Daoy (cell line): ENCODE results near the gene SNX9. TPM values are rescaled to one million over a fixed set of nuclear protein-coding genes. Genes with fewer than 3 reads are reported as not detected.

Source experiments
- total RNA-seq: library from RNA; depleted of rRNA; stranded (reverse); fragments of >200 nt; shearing (Covaris generic); gene quantifications from 2 replicates; pipeline ENCODE4 v1.2.3, GENCODE V29; 2014; rRNA removed

Gene SNX9
- total RNA-seq, 1 experiment from 2014 or later = 47.4 TPM

Other genes starting within 250 kb of the SNX9 start
- 155 and 177 TPM in 2 replicates for gene SYNJ2, start 158.6 kb downstream of the SNX9 start, total RNA-seq